ENCODE measurements around the gene SMG6. TPM values are rescaled to one million over a fixed set of nuclear protein-coding genes. Genes with fewer than 3 reads are reported as not detected.

SMG6 gene
- total RNA-seq, 1 donor from 2014 or later = 43.0 TPM

- Mint-ChIP-seq H3K4me3 (ENCODE audit: low read depth) (no peak overlapping the region), H3K27ac (peak overlapping the region; percentile 58), H3K4me1 (ENCODE audit: low read depth) (peaks cover 53% of the 10 kb centered on the region), H3K9me3 (no peaks in the 10 kb centered on the region), H3K27me3 (ENCODE audit: low read depth) (no peaks in the 10 kb centered on the region), H3K36me3 (ENCODE audit: low read depth) (peaks cover 83% of the 10 kb centered on the region)
- no peak for DNase-seq (ENCODE audit: low spot score)
- intact Hi-C loops (cut with micrococcal nuclease) = no loop called here
These were observed 240.1 kb downstream of the SMG6 start for GRCh38 chr17:2063261-2064146.

GRCh38 chr17:2062571-2063183 lies 240.9 kb downstream of the SMG6 start:
- intact Hi-C loops (cut with micrococcal nuclease) = no loop called here
- peaks cover 47% of the 10 kb centered on the region for H3K4me1 Mint-ChIP-seq (ENCODE audit: low read depth)
- no peaks in the 10 kb centered on the region for H3K27me3 Mint-ChIP-seq (ENCODE audit: low read depth)
- H3K4me3 Mint-ChIP-seq (ENCODE audit: low read depth) = no peak overlapping the region
- H3K9me3 Mint-ChIP-seq = no peaks in the 10 kb centered on the region
- H3K27ac Mint-ChIP-seq = peak overlapping the region; percentile 70
- no peak for DNase-seq (ENCODE audit: low spot score)
- H3K36me3 Mint-ChIP-seq (ENCODE audit: low read depth) = peaks cover 80% of the 10 kb centered on the region

DNA sequence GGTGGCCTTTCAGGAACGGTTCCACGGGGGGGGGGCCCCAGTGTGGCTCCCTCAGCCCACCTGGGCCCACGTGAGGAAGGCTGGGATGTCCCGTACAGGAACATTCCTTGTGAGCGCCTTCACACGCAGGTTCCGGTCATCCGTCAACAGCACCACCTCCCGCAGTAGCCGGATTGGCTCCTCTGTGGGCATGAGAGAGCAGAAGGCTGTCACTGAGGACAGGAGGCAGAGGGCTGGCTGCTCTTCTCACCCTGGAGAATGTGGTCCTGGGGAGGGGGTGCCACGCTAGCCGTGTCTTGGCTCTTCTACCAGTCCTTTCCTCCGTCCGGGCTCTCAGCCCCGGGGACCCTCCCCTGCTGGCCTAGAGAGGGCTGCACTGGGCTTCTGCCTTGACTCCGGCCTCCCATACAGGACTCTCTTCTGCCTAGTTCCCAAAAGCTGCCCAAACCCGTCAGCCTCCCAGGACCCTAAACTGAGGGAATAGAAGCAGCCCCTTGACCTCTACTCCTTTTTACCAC lies 242.1 kb downstream of the SMG6 start:
- Mint-ChIP-seq H3K4me1 (ENCODE audit: low read depth) (peaks cover 39% of the 10 kb centered on the region), H3K27me3 (ENCODE audit: low read depth) (no peaks in the 10 kb centered on the region), H3K27ac (peak overlapping the region; percentile 66), H3K9me3 (no peaks in the 10 kb centered on the region), H3K36me3 (ENCODE audit: low read depth) (peaks cover 70% of the 10 kb centered on the region), H3K4me3 (ENCODE audit: low read depth) (no peak overlapping the region)
- DNase-seq (ENCODE audit: low spot score) = no peak
- intact Hi-C loops (cut with micrococcal nuclease) = no loop called here

DNA sequence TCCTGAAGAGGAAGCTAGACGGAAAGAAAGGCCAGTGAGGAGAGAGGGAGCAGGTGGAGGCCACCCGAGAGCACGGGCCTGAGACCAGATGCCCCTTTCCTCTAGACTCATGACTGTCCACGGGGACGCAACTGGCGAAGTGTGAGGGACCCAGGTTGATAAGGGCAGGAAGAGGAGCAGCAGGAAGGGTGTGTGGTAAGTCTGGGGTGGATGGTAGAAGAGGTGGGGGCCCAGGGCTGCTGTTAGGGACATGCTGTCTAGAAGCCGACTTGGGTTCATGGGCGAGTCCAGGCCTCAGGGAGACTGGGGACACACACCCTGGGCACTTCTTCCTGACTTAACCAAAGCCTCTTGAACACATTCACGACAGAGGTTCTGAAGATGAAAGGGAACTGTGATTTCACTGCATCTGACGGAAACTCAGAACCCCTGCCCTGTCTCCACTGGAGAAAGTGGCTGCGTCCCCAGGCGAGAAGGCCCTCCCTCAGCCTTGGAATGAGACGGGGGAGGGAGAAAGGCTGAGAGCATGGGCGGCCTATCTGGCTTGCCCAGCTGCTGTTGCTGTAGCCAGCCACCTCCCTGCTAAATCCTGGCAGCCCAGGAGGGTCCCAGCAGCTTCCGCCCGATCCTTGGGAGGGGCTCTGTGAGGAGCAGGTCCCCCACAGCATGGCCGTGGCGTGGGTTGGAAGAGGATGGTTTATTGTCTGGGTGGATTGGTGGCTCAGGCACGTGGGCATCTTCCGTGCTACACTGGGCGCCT lies 242.7 kb downstream of the SMG6 start:
- no peaks in the 10 kb centered on the region for H3K27me3 Mint-ChIP-seq (ENCODE audit: low read depth)
- intact Hi-C loops (cut with micrococcal nuclease) = no loop called here
- DNase-seq (ENCODE audit: low spot score) = no peak
- H3K4me1 Mint-ChIP-seq (ENCODE audit: low read depth) = peaks cover 36% of the 10 kb centered on the region
- H3K9me3 Mint-ChIP-seq = no peaks in the 10 kb centered on the region
- H3K27ac Mint-ChIP-seq = peak overlapping the region; percentile 75
- H3K4me3 Mint-ChIP-seq (ENCODE audit: low read depth) = peak overlapping the region; percentile 41
- peaks cover 64% of the 10 kb centered on the region for H3K36me3 Mint-ChIP-seq (ENCODE audit: low read depth)

DNA sequence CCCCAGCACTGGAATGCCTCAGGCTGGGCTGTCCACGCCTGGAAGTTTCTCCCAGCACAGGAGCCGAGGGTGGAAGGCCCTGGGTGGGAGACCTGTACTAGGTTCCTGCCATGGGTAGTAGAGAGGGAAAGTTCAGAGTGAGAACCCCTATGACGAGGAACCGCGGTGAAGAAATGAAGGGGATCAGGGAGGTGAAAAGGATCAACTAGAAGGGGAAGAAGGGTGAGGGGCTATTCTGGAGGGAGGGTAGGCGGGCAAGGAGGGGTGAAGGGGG lies 243.3 kb downstream of the SMG6 start:
- Mint-ChIP-seq H3K36me3 (ENCODE audit: low read depth) (peaks cover 59% of the 10 kb centered on the region), H3K4me1 (ENCODE audit: low read depth) (peaks cover 36% of the 10 kb centered on the region), H3K27ac (peak overlapping the region; percentile 75), H3K9me3 (no peaks in the 10 kb centered on the region), H3K4me3 (ENCODE audit: low read depth) (peak overlapping the region; percentile 41), H3K27me3 (ENCODE audit: low read depth) (no peaks in the 10 kb centered on the region)
- intact Hi-C loops (cut with micrococcal nuclease) = no loop called here
- no peak for DNase-seq (ENCODE audit: low spot score)

DNA sequence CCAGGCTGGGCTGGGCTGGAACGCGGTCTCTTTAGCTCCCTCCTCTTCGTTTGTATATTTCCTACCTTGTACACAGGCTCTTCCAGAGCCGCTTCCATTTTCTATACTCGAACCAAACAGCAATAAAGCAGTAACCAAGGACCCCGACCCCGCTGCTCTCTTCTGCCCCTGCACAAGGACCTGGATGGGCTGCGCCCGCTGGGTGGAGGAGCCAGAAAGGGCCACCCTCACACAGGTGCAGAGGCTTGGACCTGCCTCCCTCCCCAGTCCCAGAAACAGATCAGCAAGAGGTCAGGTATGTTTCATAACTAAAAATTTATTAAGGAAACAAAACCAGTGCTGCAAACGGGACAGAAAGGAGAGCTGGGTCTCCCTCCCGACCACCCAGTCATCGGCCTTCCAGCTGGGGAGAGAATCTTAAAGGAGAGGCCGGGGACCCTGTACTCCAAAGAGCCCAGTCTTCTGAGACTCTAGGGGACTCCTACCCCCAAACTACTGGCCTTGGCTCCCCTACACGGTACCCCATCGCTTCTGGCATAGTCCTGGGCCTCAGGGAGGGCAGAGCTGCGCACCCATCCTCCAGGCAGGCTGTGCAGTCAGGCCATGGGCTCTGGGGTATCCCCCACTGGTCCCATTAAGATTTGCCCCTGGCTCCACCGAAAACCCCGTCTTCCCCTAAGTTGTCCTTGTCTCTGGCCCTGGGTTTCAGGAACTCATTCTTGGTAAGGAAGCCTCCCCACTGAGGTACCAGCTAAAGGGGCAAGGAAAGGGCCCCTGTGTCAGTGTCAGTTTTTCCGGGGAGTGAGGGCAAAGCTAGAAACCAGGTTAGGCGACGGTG lies 243.8 kb downstream of the SMG6 start:
- no peaks in the 10 kb centered on the region for H3K27me3 Mint-ChIP-seq (ENCODE audit: low read depth)
- intact Hi-C loops (cut with micrococcal nuclease) = loop anchor here (5.0 kb wide), 1 partner anchor 208 kb away; no protein-coding TSS in a partner anchor
- DNase-seq (ENCODE audit: low spot score) = no peak
- peaks cover 34% of the 10 kb centered on the region for H3K4me1 Mint-ChIP-seq (ENCODE audit: low read depth)
- peak overlapping the region; percentile 73 for H3K4me3 Mint-ChIP-seq (ENCODE audit: low read depth)
- peaks cover 53% of the 10 kb centered on the region for H3K36me3 Mint-ChIP-seq (ENCODE audit: low read depth)
- no peaks in the 10 kb centered on the region for H3K9me3 Mint-ChIP-seq
- peak overlapping the region; percentile 75 for H3K27ac Mint-ChIP-seq

- intact Hi-C loops (cut with micrococcal nuclease) = loop anchor here (5.0 kb wide), 1 partner anchor 208 kb away; no protein-coding TSS in a partner anchor
- Mint-ChIP-seq H3K9me3 (no peaks in the 10 kb centered on the region), H3K27ac (peak overlapping the region; percentile 75), H3K27me3 (ENCODE audit: low read depth) (no peaks in the 10 kb centered on the region), H3K4me3 (ENCODE audit: low read depth) (peak overlapping the region; percentile 73), H3K4me1 (ENCODE audit: low read depth) (peaks cover 34% of the 10 kb centered on the region), H3K36me3 (ENCODE audit: low read depth) (peaks cover 45% of the 10 kb centered on the region)
- DNase-seq (ENCODE audit: low spot score) = peak; percentile 74
These were observed 244.7 kb downstream of the SMG6 start for GRCh38 chr17:2058586-2059546.

- no peaks in the 10 kb centered on the region for H3K9me3 Mint-ChIP-seq
- intact Hi-C loops (cut with micrococcal nuclease) = loop anchor here (5.0 kb wide), 1 partner anchor 209 kb away; no protein-coding TSS in a partner anchor
- peaks cover 33% of the 10 kb centered on the region for H3K4me1 Mint-ChIP-seq (ENCODE audit: low read depth)
- peak overlapping the region; percentile 65 for H3K27ac Mint-ChIP-seq
- no peaks in the 10 kb centered on the region for H3K27me3 Mint-ChIP-seq (ENCODE audit: low read depth)
- peaks cover 36% of the 10 kb centered on the region for H3K36me3 Mint-ChIP-seq (ENCODE audit: low read depth)
- no peak for DNase-seq (ENCODE audit: low spot score)
- peak overlapping the region; percentile 67 for H3K4me3 Mint-ChIP-seq (ENCODE audit: low read depth)
These were observed 245.6 kb downstream of the SMG6 start for GRCh38 chr17:2057760-2058585.

DNA sequence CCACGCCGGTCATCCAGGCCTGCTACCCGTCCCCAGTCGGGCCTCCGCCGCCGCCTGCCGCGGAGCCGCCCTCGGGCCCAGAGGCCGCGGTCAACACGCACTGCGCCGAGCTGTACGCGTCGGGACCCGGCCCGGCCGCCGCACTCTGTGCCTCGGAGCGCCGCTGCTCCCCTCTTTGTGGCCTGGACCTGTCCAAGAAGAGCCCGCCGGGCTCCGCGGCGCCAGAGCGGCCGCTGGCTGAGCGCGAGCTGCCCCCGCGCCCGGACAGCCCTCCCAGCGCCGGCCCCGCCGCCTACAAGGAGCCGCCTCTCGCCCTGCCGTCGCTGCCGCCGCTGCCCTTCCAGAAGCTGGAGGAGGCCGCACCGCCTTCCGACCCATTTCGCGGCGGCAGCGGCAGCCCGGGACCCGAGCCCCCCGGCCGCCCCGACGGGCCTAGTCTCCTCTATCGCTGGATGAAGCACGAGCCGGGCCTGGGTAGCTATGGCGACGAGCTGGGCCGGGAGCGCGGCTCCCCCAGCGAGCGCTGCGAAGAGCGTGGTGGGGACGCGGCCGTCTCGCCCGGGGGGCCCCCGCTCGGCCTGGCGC lies 246.3 kb downstream of the SMG6 start:
- H3K27me3 Mint-ChIP-seq (ENCODE audit: low read depth) = no peaks in the 10 kb centered on the region
- no peak overlapping the region for H3K4me3 Mint-ChIP-seq (ENCODE audit: low read depth)
- intact Hi-C loops (cut with micrococcal nuclease) = loop anchor here (5.0 kb wide), 1 partner anchor 210 kb away; no protein-coding TSS in a partner anchor
- H3K4me1 Mint-ChIP-seq (ENCODE audit: low read depth) = peaks cover 28% of the 10 kb centered on the region
- H3K27ac Mint-ChIP-seq = no peak overlapping the region
- no peak for DNase-seq (ENCODE audit: low spot score)
- no peaks in the 10 kb centered on the region for H3K9me3 Mint-ChIP-seq
- H3K36me3 Mint-ChIP-seq (ENCODE audit: low read depth) = peaks cover 29% of the 10 kb centered on the region

Measured in activated T-helper 2 cell treated with anti-CD3 and anti-CD28 coated beads, Interferon-gamma antibody, Interleukin-2, Interleukin-4, amounts not matched to agents 10 μg/mL and 5 μg/mL and 100 μg/mL, durations not matched to agents 14 hours and 24 hours and 36 hours (primary cell).